GM19035 (cell line): ENCODE results near the gene CD101.

Experiments used
- ATAC-seq: cut with Tn5 transposase; IDR thresholded peaks from one replicate; pipeline ENCODE4 v1.9.1; 2021; ENCODE audit not compliant: unreplicated experiment

Gene CD101

DNA sequence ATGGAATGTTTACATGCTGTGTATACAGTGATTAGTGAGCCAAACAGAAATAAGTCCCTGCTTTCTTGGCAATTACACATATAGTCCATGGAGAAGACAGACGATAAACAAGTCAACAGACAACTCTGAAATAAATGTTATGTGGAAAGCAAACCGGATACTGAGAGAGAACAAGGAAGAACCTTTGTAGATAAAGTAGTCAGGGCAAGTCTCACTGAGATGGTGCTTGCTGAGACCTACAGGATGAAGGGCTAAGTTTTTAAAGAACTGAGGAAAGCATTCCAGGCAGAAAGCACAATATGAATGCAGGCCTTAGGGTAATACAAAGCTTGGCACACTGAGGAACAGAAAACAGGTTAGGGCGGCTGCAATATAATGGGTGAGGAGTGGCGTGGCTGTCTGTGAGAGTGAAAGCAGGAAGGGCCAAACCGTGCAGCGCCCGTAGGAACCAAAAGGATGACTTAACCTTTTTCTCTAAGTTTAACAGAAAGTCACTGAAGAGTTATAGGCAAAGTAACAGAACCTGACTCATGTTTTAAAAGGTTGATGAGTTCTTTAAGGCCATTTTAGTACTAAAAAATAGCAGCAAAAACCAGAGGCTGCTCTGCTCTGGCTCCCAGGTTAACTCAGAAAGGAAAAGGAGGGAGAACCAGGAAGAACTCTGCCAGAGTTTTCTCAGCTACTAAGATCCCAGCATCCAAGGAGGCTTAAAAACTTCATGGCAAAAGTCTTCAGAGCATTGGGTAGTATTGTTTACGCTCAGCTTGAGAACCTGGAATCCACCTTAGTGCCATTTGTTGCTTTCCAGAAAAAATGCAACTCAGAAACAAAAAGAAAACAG lies 49.9 kb downstream of the CD101 start:
- ATAC-seq = peak; percentile 87

GRCh38 chr1:117054068-117054467 lies 52.5 kb downstream of the CD101 start:
- ATAC-seq = no peak

GRCh38 chr1:117058810-117059209 lies 57.2 kb downstream of the CD101 start:
- ATAC-seq = no peak

GRCh38 chr1:117059334-117059677 lies 57.7 kb downstream of the CD101 start:
- ATAC-seq = peak; percentile 39

- ATAC-seq = peak; percentile 91
Measured at GRCh38 chr1:117059678-117060440, 58.3 kb downstream of the CD101 start, which contains the start of gene TTF2. Gene TTF2 (plus strand): TSS chr1:117060326. CDS start chr1:117060347, 21 bp downstream.

GRCh38 chr1:117060441-117061317 lies 59.1 kb downstream of the CD101 start:
- peak; percentile 2 for ATAC-seq

DNA sequence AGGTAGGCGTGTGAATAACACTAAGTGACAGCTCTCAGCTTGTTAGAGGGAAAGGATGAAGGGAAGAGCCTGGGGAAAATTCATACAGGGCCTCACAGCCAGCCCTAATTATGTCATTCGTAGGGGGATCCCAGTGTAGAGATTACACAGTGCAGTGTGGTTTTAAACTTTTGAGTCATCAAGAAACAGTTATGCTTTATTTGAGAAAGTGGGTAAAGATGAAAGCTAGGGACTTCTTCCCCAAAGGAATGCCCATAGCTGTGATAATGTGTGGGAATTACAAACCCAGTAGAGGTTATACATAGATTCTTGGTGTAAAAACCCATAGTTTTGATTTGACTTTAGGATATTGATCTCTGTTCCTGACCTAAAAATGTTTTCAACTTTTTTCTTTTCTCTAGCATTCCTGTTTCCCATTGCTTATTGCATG lies 60.4 kb downstream of the CD101 start:
- no peak for ATAC-seq

GRCh38 chr1:117066367-117066766 lies 64.8 kb downstream of the CD101 start:
- ATAC-seq = no peak

DNA sequence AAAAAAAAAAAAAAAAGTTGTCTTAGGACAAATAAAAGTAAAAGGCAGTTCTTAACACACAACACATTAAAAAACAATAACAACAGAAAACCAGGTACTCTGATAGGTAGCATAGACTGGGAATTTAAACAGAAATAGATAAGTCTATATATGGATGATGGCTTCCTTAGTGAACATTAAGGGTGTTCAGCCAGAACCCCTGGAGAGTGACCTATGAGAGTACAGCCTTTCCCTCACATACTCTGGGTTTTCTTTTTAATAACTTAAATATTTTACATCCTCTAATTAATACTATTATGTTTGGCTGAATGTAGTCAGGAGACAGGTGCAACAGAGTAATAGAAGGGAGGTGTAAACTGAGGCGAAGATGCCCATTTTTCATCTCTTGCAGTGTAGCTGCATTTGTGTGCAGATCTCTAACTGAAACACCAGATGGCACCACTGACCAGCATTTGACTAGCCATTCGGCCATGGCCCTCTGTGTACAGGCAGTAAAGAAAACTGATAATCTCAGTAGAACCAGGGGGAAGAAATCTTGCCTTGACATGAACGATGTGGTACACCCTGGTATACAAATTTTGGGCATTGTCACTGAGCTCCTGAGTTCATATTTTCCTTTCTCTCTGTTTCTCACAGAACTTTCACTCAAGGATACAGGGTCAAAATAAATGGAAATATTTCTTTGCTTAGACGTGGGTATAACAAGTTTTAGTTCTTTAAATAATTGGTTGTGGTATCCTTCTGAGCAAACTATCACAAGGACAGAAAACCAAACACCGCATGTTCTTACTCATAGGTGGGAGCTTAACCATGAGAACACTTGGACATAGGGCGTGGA lies 66.2 kb downstream of the CD101 start:
- peak; percentile 71 for ATAC-seq

GRCh38 chr1:117068580-117068979 lies 67.0 kb downstream of the CD101 start:
- ATAC-seq = no peak

- ATAC-seq = no peak
Measured at GRCh38 chr1:117069220-117069844, 67.8 kb downstream of the CD101 start.

- ATAC-seq = no peak
Measured at GRCh38 chr1:117070124-117070523, 68.6 kb downstream of the CD101 start.

DNA sequence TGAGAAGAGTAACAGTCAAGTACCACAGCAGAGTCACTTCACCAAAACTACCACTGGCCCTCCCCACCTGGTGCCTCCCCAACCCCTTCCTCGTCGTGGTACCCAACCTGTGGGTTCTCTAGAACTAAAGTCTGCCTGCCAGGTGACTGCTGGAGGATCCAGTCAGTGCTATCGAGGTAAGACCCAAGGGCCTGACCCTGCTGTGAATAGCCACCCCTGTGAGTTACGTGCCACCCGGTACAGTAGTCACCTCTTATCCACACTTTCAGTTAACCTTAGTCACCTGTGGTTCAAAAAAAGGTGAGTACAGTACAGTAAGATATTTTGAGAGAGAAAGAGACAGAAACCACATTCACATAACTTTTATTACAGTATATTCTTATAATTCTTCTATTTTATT lies 75.1 kb downstream of the CD101 start:
- no peak for ATAC-seq

- ATAC-seq = no peak
Measured at GRCh38 chr1:117077267-117077666, 75.7 kb downstream of the CD101 start.

GRCh38 chr1:117079737-117080136 lies 78.2 kb downstream of the CD101 start:
- ATAC-seq = no peak

- no peak for ATAC-seq
Measured at GRCh38 chr1:117084231-117084630, 82.7 kb downstream of the CD101 start.
